ENCODE results near the gene C12orf57. TPM values are rescaled to one million over a fixed set of nuclear protein-coding genes. Genes with fewer than 3 reads are reported as not detected.

Gene C12orf57
- polyA plus RNA-seq, 2 of the 4 experiments (the other 2 are of a cell fraction): 261 to 466 TPM

DNA sequence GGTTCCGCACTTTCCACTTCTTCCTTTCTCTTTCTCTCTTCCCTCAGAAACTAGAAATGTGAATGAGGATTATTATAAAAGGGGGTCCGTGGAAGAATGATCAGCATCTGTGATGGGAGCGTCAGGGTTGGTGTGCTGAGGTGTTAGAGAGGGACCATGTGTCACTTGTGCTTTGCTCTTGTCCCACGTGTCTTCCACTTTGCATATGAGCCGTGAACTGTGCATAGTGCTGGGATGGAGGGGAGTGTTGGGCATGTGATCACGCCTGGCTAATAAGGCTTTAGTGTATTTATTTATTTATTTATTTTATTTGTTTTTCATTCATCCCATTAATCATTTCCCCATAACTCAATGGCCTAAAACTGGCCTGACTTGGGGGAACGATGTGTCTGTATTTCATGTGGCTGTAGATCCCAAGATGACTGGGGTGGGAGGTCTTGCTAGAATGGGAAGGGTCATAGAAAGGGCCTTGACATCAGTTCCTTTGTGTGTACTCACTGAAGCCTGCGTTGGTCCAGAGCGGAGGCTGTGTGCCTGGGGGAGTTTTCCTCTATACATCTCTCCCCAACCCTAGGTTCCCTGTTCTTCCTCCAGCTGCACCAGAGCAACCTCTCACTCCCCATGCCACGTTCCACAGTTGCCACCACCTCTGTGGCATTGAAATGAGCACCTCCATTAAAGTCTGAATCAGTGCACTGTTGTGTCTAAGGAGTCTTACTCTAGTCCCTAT, 20.7 kb upstream of the C12orf57 start:
- no peak for FAIRE-seq
- DNase-seq (ENCODE audit: low read depth in 1 of 2, low spot score in 1 of 2): no peak
- H3K4me1 ChIP-seq: peaks cover 28% of the 10 kb centered on the region
- ChIA-PET POLR2A (no interaction called here), CTCF (interaction anchor here (0.5 to 18.2 kb wide), 20 partner anchors 9 to 570 kb away, joined by 3 to 370 read pairs (median 6); partner anchors contain the start of genes C12orf57, CLSTN3, ENO2 and LRRC23)
- H3K27ac ChIP-seq: no peak overlapping the region
- H3K4me3 ChIP-seq: no peak overlapping the region
- TF ChIP-seq ELK1 (IDR thresholded peaks at IDR 0.05; ENCODE audit: low read depth, low read length) (no peak), FOSL2 (IDR thresholded peaks at IDR 0.05) (no peak), FOSL2 (CRISPR knock-in tag; IDR thresholded peaks at IDR 0.05) (no peak), EHMT2 (IDR thresholded peaks at IDR 0.05; ENCODE audit: low read depth) (no peak), TFCP2L1 (CRISPR knock-in tag; IDR thresholded peaks at IDR 0.05) (no peak), BHLHE40 (IDR thresholded peaks at IDR 0.05; ENCODE audit: low read depth, low read length) (no peak), POLR2A (IDR thresholded peaks at IDR 0.05; ENCODE audit: low read length) (no peak), ZFP36 (IDR thresholded peaks at IDR 0.05; ENCODE audit: borderline replicate concordance, partially characterized antibody) (no peak)
- ATAC-seq: no peak
- 88% methylated on average over 10 of the region's 10 CpGs for WGBS (ENCODE audit: missing lambda C conversion rate)
- no peak overlapping the region for H3K4me2 ChIP-seq
- no peaks in the 10 kb centered on the region for H3K9me3 ChIP-seq

DNA sequence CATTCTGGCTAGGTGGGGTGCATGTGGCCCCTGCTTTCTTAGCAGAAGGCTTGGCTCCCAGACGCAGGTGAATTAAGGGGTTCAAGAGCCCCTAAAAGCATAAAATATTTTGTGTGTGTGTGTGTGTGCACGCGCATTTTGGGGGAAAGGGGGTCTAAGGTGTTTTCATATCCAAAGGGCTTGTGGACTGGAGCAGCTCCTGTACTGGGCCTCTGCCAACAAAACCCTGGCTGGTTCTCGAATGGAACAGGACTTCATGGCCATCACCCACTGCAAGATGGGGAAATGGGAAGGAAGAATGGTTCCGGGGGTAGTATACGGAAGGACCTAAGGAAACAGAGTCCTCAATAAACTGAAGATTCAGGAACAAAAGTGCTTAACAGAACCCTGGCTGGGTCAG, 20.0 kb upstream of the C12orf57 start:
- Histone ChIP-seq H3K27ac (peak overlapping the region in 1 of 2 experiments; percentile 100; a peak in 3 of 6 replicates), H3K4me2 (peak overlapping the region; percentile 82; the same call in 2 of the 3 replicates)
- no peak for ATAC-seq

More for the DNA sequence above, 20.0 kb upstream of the C12orf57 start:
- ChIA-PET CTCF (interaction anchor here (0.5 to 18.2 kb wide), 26 partner anchors 10 to 571 kb away, joined by 3 to 370 read pairs (median 4); partner anchors contain the start of genes C12orf57, C1RL, CLSTN3 and ENO2), POLR2A (interaction anchor here (0.9 to 4.1 kb wide), 3 partner anchors 10 to 20 kb away, joined by 3 to 44 read pairs (median 41); partner anchors contain the start of genes C12orf57 and RNU7-1)
- no peak overlapping the region for H3K4me3 ChIP-seq
- TF ChIP-seq, protein P1, sequence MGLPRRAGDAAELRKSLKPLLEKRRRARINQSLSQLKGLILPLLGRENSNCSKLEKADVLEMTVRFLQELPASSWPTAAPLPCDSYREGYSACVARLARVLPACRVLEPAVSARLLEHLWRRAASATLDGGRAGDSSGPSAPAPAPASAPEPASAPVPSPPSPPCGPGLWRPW (IDR thresholded peaks at IDR 0.05): no peak
- no peak for TF ChIP-seq ELK1 (IDR thresholded peaks at IDR 0.05; ENCODE audit: low read depth, low read length)
- no peak for TF ChIP-seq RCOR1 (IDR thresholded peaks at IDR 0.05; ENCODE audit: low read depth, low read length)
- TF ChIP-seq ZSCAN20 (CRISPR knock-in tag; IDR thresholded peaks at IDR 0.05): no peak
- TF ChIP-seq ZFP36 (IDR thresholded peaks at IDR 0.05; ENCODE audit: borderline replicate concordance, partially characterized antibody): no peak
- TF ChIP-seq, protein P2, sequence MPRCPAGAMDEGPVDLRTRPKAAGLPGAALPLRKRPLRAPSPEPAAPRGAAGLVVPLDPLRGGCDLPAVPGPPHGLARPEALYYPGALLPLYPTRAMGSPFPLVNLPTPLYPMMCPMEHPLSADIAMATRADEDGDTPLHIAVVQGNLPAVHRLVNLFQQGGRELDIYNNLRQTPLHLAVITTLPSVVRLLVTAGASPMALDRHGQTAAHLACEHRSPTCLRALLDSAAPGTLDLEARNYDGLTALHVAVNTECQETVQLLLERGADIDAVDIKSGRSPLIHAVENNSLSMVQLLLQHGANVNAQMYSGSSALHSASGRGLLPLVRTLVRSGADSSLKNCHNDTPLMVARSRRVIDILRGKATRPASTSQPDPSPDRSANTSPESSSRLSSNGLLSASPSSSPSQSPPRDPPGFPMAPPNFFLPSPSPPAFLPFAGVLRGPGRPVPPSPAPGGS (IDR thresholded peaks at IDR 0.05): no peak
- no peak for TF ChIP-seq HOXB5 (CRISPR knock-in tag; IDR thresholded peaks at IDR 0.05)
- TF ChIP-seq PBX3 (IDR thresholded peaks at IDR 0.05): no peak
- TF ChIP-seq RFX5 (IDR thresholded peaks at IDR 0.05): no peak
- TF ChIP-seq JUNB (IDR thresholded peaks at IDR 0.05): no peak
- TF ChIP-seq POLR2AphosphoS2 (conservative IDR thresholded peaks at IDR 0.05; ENCODE audit: low read length): no peak
- no peak for TF ChIP-seq RNF2 (IDR thresholded peaks at IDR 0.05; ENCODE audit: borderline replicate concordance, low read depth)
- no peak for TF ChIP-seq SMC3 (IDR thresholded peaks at IDR 0.05)
- no peak for TF ChIP-seq POLR2A (IDR thresholded peaks at IDR 0.05; ENCODE audit: low read length)
- 62% methylated on average over 6 of the region's 6 CpGs for WGBS (ENCODE audit: missing lambda C conversion rate)
- peaks cover 28% of the 10 kb centered on the region for H3K4me1 ChIP-seq
- no peaks in the 10 kb centered on the region for H3K9me3 ChIP-seq
- DNase-seq (ENCODE audit: low read depth in 1 of 2, low spot score in 1 of 2) (no peak), FAIRE-seq (no peak)

Measured in A549 (cell line).